Uterus (tissue), 2 donors: ENCODE results near the gene TRIP11.

Experiments used
- CTCF ChIP-seq, 4 experiments: fragments of 200-600 bp in 2 of 4; fragments of 450-650 bp in 2 of 4; sonication (generic) in 2 of 4; IDR thresholded peaks; one replicate each; pipeline ENCODE4 v1.5.1; 2016 to 2019; ENCODE audit warnings: antibody characterized with exemption in 4 of 4, mild to moderate bottlenecking in 2 of 4, moderate library complexity in 1 of 4
- POLR2A ChIP-seq, 2 donors: fragments of 450-650 bp; IDR thresholded peaks; one replicate each; pipeline ENCODE4 v1.6.1; 2016; ENCODE audit warnings: antibody characterized with exemption in 2 of 2, mild to moderate bottlenecking in 1 of 2, moderate library complexity in 1 of 2

GRCh38 chr14:91920526-91920925 is 119.3 kb downstream of the TRIP11 start:
- TF ChIP-seq POLR2A (IDR thresholded peaks at IDR 0.05), result no peak
- no peak for TF ChIP-seq CTCF (IDR thresholded peaks at IDR 0.05)
